Stimulated activated CD8-positive, alpha-beta memory T cell treated with anti-CD3 and anti-CD28 coated beads, Interleukin-15, amount 100 ng/mL, for 1 hour (primary cell): Measurements from ENCODE around the gene PAK3.

Experiments
- DNase-seq: peaks from one replicate; pipeline ENCODE4 v3.0.0-alpha.2; 2020; ENCODE audit warnings: low read depth

The PAK3 gene

DNA sequence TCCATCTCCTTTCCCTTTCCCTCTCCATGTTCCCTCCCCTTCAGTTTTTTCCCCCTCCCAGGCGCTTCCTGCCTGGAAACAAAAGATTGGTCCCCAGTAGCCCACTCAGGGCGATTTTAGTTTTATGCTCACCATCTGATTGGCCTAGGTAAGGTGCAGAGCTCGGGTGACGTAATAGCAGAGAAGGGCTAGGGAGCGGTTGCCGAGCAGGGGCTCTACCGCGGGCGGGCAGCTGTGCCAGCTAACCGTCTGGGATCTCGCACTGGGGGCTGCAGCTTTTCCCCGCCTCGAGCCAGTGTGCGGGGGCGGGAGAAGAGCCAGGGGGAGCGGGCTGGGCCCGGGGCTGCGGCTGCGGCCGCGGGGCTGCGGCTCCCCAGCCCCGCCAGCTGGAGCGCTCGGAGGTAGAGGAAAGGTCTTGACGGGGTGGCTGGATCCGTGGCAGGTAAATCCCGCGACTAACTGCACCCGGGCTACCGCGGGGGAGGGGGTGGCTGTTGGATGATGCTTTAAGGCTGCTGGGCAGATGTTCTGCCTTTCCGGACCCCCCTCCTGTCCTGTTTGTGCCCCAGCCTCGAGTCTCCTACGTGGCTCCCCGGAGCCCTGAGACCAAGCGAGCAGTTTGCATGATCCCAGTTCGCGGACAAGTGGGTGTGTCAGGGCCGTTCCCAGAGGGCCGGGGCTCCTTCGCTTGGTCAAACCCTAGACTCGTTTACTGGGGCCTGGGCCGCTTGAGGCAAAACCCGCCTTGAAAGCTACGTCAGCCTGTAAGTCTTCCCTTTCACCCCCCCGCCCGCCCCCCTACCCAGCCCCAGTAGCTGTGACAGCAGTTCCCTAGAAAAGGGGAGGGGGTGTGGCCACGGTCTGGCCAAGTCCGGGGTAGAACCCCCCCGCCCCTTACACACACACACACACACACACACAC is at the start of gene PAK3:
PAK3 (plus strand) TSS at position 218 of the 922 bp plus-strand sequence. CDS start 26,913 bp downstream, outside the sequence.
- DNase-seq: no peak

DNA sequence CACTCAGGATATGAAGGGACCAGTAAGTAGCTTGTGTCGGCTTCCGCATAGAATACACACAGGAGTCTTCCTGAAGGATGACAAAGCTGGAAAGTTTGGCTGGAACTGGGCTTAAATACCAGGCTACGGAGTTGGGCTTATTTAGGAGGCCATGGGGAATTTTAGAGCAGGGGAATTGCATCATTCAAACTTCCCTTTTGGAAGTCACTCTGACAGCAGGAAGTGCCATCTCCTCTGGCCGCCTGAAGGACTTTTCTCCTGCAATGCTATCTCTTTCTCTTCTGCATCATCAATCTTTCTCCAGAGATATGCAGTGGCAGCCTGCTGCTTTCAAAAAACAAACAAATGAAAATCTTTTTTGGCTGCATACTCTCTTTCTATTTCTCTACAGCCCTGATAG is 48.4 kb upstream of the PAK3 start:
- DNase-seq: no peak

- no peak for DNase-seq
These were observed 43.5 kb upstream of the PAK3 start for GRCh38 chrX:111052478-111052877.

DNA sequence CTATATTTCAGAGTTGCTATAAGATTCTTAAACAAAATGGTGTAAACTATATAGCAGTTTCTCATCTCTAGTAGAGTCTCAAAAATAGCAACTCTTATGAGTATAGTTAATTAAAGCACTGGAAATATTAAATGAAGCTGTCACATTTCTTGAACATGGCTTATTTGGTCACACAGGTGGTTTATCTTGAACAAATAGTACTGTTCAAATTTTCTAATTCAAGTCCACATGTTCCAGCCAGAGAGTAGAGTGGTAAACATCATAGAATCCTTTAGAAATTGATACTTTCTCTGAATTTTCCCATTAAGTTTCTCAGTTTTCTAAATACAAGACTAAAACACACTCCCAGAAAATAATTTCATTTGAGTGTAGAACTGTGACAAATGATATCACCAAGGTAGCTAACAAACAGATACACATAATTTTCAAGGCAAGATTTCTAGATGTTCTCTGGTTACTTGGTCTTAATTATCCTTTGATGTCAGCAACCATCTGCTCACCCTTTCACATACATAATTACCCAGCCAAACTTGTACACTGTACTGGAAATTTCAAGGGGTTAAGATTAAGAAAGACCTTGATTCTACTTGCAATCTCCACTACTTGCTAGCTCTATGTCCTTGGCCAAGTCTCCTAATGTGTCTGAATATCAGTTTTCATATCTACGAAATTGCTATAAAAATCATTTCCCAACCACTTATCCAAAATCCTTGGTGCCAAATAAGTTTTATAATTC is 24.3 kb upstream of the PAK3 start:
- DNase-seq: no peak

- DNase-seq: no peak
These were observed 12.9 kb upstream of the PAK3 start for GRCh38 chrX:111083081-111083480.

DNA sequence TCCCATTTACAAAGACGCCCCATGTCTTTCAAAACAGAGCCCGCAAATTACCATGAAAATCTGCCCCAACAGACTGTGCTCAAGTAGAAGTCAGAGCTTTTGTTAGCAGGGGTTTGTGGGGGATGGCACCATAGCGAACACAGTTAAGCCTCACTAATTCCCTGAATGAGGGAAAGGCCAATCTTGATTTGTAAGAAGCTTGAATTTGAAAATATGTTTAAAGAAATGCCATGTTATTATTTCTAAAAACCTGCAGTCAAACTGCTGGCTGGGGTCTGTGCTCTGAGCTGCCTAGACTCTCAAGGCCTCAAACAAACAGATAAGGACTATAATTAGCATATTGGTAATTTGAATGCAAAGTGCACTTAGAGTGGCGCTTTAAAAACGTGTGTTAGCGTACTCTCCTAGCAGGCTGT is 9.4 kb upstream of the PAK3 start:
- no peak for DNase-seq

DNA sequence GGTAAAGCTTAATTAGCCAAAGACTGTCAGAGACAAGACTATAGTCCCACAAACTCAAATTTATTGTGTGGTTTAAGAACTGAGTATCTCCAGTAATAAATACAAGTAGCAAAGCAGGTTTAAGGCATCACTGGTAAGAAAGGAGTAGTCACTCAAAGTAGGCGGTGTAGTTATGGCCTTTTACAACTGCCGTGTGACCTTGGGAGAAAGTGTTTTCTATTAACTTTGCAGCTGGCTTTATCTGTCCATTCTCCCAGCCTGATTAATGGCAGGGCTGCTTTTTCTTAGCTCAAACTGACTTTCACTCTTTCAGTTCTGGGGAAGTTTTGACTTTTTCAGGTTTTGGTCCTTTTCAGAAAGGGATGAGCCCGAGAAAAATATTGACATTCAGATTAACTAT is 7.4 kb upstream of the PAK3 start:
- DNase-seq: no peak

DNA sequence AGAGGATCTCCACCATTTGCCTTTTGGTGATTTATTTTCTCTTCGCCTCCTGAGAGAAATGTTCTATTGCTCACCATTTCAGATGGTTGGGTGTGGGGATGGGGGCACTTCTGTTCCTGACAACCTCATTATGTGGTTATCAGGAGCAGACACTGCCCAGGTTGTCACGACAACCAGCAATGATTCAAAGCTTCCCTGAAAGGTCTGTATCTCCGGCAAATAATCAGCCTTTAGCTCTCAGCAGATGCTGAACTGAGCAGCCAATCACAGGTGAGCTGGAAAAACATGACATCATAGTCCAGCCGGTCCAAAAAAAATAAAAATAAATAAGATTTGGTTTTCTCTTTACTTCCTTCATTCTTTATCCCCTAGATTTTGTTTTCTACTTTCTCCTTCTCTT is 5.5 kb upstream of the PAK3 start:
- no peak for DNase-seq

GRCh38 chrX:111098874-111099273 is 2.9 kb downstream of the PAK3 start:
- DNase-seq: peak; percentile 15

GRCh38 chrX:111100191-111100590 is 4.2 kb downstream of the PAK3 start:
- DNase-seq: no peak

DNA sequence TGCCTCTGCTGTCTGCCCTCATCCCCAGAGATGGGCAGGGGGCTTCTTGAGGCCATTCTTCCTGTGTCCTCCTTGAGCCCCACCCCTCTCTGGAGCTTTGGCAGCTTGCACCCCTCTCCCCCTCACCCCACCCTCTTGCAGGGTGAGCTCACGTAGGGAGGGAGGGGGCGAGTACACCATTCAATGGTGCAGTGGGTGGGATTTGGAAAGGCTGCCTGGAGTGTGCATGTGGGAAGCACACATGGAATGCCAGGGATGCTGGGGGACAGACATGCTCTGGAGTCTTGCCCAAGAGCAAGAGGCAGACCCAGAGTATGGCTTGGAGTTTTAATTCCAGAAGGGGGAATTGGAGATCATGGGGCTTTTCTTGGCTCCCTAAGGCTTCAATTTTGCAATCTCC is 5.6 kb downstream of the PAK3 start:
- no peak for DNase-seq

GRCh38 chrX:111102636-111103035 is 6.6 kb downstream of the PAK3 start:
- no peak for DNase-seq

DNA sequence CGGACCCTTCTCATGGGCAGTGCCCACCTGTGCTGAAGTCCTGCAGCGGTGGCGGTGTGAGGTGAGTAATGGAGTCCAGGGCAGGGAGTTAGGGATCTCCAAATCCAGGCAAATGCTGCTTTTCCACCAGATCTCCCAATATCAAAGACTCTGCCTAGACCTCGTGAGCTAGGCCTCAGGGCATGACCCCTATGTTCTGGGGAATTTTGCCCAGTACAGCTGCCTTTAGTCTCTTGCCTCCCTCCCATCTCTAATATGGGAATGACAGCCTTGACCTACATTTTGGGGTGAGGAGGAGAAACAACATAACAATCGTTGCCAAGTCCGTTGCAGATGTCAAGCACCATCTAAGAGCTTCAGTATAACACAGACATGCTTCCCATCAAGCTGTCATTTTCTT is 7.3 kb downstream of the PAK3 start:
- DNase-seq: no peak

- no peak for DNase-seq
These were observed 14.2 kb downstream of the PAK3 start for GRCh38 chrX:111110098-111110775.

DNA sequence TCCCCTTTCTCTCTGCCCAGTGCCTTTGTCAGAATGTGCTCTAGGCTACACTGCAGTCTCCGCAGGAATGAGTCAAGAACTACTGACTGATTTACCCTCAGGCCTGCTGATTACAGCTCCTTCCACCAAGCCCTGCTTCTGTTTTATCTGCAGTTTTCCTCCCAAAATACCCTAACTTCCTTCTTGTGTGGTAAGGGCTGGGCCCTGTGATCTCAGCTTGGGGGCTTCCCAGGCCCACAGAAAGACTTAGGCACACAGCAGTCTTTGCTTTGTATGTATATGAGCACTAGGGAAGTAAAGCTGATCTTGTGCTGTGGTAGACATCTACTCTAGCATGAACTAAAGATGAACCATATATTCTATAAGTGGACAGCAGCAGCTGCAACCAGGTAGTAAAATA is 18.8 kb downstream of the PAK3 start:
- no peak for DNase-seq

GRCh38 chrX:111116666-111117065 is 20.7 kb downstream of the PAK3 start:
- no peak for DNase-seq

DNA sequence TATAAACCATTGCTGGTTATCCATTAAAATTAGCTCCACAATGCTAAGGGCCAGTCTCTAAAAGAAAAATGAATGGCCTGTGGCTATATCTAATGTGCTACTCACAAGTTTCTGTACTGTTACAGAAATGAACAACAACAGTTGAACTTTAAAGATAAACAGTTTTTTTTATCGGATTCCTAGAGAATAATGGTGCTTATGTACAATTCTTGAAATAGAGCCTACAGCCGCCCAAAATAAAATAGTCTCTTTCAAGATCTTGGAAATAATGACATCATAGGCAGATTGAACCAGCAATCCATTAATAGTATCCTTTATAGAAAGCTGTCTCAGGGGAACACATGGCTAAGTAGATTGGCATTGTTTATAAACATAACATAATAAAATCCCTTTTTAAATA is 23.4 kb downstream of the PAK3 start:
- no peak for DNase-seq

GRCh38 chrX:111123125-111123524 is 27.1 kb downstream of the PAK3 start:
- DNase-seq: no peak

GRCh38 chrX:111123606-111124179 is 27.7 kb downstream of the PAK3 start:
- DNase-seq: no peak

GRCh38 chrX:111124418-111124817 is 28.4 kb downstream of the PAK3 start:
- no peak for DNase-seq

- DNase-seq: no peak
These were observed 31.0 kb downstream of the PAK3 start for GRCh38 chrX:111127038-111127437.

DNA sequence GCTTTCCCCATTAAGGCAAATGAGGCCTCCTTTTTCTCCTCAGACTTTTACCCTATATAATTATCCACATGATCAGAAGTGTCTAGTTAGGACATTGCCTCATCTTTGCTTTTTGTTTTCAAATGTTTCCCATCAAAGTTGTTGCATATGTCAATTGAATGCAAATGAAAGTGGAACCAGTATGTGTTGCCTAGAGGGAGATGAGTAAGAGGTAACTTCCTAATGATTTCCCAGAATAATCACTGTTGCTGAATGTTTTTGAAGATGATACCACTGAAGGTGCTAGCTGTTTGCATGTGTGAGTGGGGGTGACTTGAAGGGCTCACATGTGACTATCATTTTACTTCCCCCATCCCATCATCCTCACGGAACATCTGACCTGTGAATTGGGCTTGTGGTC is 33.9 kb downstream of the PAK3 start:
- no peak for DNase-seq
